Adrenal gland (tissue), 5 donors: ENCODE results near the gene TBC1D22A.

Experiments
- CTCF ChIP-seq, 6 experiments: fragments of 450-650 bp in 4 of 6; fragments of 200-600 bp in 2 of 6; sonication (generic) in 1 of 6; IDR thresholded peaks; 1 replicate in 5 of 6; 2 replicates in 1 of 6; pipeline versions ENCODE4 v1.5.1 to v1.8.0; 2016 to 2021; ENCODE audit warnings: antibody characterized with exemption in 6 of 6, mild to moderate bottlenecking in 2 of 6, moderate library complexity in 1 of 6
- POLR2A ChIP-seq, 2 donors: fragments of 450-650 bp; IDR thresholded peaks; one replicate each; pipeline ENCODE4 v1.6.1; 2017; ENCODE audit warnings: antibody characterized with exemption in 2 of 2, mild to moderate bottlenecking in 2 of 2, moderate library complexity in 1 of 2
- donor health status: DM: no; HTN: no; CAD: no.

GRCh38 chr22:47110817-47111443 is 348.5 kb downstream of the TBC1D22A start:
- TF ChIP-seq CTCF (IDR thresholded peaks at IDR 0.05) = no peak
- no peak for TF ChIP-seq POLR2A (IDR thresholded peaks at IDR 0.05)
